Superior temporal gyrus (tissue), 1 donor: ENCODE data around the gene PMM1.

Source experiments
- DNase-seq: peaks from one replicate; pipeline ENCODE4 v3.0.0-alpha.2; 2016; ENCODE audit errors: extremely low spot score

PMM1 gene

DNA sequence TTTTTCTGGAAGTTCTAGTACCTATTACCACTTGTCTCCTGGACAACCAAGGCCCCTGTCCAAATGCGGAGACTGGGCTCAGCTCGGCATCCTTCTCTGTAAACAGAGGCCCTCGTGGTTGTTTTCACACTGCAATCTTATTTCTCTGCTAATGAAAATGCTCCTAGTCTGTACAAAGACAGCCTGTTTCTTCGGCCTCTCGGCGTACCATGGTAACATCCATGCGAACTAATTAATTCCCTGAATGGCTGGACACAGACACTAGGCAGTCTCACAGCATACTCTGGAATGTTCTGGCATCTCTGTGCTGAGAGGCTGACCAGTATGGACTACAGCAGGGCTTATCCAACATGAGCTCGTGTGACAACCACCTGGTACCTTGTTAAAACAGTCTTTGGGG is 51.1 kb downstream of the PMM1 start:
- DNase-seq, result peak; percentile 77

DNA sequence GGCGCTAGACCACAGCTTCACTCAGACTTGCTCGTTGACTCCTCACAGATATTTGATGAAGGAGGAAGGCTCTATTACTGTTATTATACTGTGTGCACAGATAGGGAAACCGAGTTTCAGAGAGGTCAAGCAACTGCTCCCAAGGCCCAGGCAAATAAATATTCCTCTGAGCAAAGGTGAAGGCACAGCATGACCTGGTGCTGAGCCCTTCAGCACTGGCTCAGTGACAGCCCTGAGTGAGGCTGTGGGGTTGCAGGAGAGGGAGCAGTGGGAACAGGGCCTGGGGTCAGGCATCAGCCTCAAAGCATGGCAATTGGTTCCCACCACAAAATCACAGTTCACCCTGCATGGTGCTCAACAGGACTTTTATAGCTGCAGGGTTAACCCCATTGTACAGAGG is 52.4 kb downstream of the PMM1 start:
- no peak for DNase-seq

DNA sequence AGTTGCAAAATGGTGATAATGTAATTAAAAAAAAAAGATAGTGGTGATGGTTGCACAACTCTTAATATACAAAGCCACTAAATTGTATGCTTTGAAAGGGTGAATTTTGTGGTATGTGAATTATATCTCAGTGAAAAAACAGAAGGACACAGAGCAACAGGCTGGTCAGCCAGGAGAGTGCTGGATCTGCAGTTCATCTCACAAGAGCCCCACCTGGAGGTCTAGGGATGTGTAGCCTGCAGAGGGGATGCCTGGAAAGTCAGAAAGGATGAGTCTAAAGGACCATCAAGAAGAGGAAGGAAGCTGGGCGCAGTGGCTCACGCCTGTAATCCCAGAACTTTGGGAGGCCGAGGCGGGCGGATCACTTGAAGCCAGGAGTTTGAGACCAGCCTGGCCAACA is 54.4 kb downstream of the PMM1 start:
- DNase-seq, result no peak

GRCh38 chr22:41534219-41534618 is 55.4 kb downstream of the PMM1 start:
- DNase-seq, result no peak

DNA sequence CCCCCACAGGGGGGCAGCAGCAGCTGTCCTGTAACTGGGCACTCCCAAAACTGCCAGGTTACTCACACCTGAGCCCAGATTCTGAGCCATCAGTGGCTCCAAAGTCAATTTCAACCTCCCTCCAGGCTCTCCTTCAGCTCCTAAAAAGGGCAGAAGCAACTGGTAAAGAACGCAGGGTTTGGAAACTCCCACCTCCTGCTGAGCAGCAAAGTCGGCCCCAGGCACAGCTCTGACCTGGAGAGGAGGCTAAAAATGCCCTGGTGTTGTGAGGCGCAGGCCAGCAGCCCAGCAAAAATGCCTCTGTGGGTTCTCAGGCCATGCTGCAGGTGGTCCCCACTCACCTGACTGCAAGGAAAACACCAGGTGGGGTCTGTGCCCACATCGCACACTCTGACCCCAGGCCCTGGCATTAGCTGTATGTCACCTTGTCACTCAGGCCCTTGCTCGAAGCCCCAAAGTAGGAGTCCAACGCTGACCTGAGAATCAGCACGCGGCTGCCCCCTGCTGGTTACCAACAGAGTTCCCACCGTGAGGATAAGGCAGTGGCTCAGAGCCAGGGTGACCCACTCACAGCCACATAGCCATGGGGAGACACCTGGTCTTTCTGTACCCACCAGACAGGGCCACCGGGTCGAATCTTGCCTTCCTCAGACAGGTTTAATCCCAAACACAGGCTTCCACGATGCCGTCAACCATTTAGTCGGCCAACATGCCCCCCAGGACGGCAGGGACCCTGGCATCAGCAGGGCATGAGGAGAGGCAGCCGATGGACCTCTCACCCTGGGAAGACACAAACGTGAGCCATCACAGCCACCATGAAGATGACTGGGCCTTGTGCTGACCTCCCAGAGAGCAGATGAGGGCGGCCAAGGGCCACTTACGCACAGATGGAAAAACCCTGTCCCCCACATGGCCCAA is 56.5 kb downstream of the PMM1 start:
- DNase-seq, result peak; percentile 82

DNA sequence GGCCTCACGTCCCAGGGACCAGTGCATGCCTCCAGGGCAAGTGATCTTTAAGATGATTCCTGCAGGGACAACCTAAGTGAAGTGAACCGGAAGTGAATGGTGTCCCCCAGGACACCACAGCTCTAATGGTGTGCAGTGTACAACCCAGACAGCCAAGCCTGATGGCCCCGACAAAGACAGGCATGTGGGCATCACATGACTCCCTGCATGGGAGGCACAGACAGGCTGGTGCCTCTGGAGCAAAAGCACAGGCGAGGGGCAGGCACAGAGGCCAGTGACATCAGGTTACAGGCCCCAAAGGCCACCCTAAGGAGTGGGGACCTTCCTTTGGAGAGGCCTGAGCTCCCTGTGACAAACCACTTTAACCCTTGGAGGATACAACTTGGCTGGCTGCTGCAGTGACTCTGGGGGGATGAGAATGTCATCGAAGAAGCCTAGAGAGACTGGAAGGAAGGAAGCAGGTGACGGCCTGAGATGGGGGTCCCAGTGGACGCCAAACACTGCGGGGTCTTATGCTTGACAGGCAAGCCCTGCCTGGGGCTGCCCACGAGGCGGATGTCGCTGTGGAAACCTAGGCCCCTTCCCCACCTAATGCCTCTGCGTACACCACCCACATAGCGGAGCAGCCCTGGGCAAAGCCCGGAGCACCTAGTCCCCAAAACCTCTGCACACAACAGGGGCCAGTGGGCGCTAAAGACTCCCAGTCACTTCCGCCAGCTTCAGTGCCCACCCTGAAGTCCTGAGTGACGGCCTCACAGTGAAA is 57.7 kb downstream of the PMM1 start:
- DNase-seq, result no peak

DNA sequence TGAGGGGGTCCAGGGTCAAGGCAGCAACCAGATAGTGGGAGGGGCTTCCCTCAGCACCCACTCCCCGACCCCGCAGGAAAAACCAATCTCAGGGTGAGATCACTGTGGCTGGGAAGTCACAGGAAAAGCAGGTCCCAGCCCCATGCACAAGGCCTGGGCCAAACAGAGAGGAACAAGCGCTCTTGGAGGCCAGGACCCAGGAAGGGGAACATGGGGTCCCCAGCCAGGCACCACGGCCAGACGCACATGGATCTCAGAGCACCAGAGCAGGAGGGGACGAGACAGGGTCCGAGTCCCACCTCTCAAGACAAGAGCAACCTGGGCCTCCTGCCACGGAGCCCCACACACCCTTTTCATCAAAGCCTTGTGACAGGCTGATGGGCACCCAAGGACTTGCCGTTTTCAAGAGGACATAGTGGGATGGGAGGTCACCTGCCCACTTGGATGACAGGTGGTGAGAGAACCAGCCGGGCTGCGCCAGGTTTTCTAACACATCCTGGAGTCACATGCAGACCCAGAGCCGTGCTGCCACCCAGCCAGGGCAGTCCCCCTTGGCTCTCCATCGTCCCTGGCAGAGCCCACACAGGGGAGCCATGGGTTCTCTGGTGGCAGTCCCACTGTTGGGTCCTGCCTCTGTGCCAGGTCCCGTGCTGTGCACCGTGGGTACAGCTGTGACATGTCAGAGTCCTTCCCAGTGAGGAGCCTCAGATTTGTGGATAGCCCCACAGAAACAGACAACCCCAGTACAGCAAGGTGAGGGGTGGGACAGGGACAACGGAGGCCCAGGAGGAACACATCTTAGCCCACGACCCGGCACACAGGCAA is 58.5 kb downstream of the PMM1 start:
- DNase-seq, result no peak

GRCh38 chr22:41528938-41529561 is 60.6 kb downstream of the PMM1 start:
- no peak for DNase-seq

DNA sequence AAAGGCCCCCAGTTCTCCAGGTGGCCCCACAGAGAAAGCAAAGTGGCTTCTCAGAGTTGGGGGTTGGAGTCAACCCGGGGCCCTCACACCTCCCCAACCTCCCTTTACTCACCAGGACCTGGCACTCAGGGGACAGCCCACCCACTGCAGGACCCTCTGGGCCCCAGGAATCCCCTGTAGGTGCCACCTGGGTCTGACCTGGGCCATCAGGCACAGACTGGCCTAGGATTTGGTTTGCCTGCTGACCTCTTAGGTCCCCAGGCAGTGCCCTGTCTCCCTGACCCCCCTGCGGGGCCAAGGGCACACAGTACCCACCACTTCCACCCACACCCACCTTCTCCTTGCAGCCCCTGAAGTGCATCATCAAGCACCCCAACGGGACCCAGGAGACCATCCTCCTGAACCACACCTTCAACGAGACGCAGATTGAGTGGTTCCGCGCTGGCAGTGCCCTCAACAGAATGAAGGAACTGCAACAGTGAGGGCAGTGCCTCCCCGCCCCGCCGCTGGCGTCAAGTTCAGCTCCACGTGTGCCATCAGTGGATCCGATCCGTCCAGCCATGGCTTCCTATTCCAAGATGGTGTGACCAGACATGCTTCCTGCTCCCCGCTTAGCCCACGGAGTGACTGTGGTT is 61.4 kb downstream of the PMM1 start:
- DNase-seq, result no peak
